GM12878 (cell line): ENCODE data around the gene IQSEC2. TPM values are rescaled to one million over a fixed set of nuclear protein-coding genes. Genes with fewer than 3 reads are reported as not detected.

Experiments used
- BCL11A ChIP-seq: IDR thresholded peaks from 2 replicates; pipeline ENCODE4 v1.6.1; 2011; ENCODE audit warnings: low read depth, low read length
- CTCF ChIP-seq, 3 experiments: IDR thresholded peaks in 2 of 3; conservative IDR thresholded peaks in 1 of 3; 2 replicates each; pipeline ENCODE4 v1.5.1; 2011; ENCODE audit warnings: low read depth in 3 of 3, low read length in 3 of 3, mild to moderate bottlenecking in 3 of 3, control low read depth in 2 of 3, moderate library complexity in 2 of 3, inconsistent platforms in 1 of 3, mixed read lengths in 1 of 3; ENCODE audit not compliant: control insufficient read depth in 2 of 3, insufficient read depth in 1 of 3; ENCODE audit errors: extremely low read depth in 1 of 3
- E2F4 ChIP-seq: IDR thresholded peaks from 2 replicates; pipeline ENCODE4 v1.6.1; 2012; ENCODE audit warnings: low read depth, low read length, improper control_type of control experiment
- E4F1 ChIP-seq: fragments of 450-650 bp; IDR thresholded peaks from 2 replicates; pipeline ENCODE4 v1.6.1; 2018; ENCODE audit warnings: borderline replicate concordance, mild to moderate bottlenecking; ENCODE audit not compliant: partially characterized antibody
- EED ChIP-seq: sonication (generic); IDR thresholded peaks from 2 replicates; pipeline ENCODE4 v1.6.1; 2016; ENCODE audit warnings: antibody characterized with exemption, low read depth
- EZH2 ChIP-seq: IDR thresholded peaks from 2 replicates; pipeline ENCODE4 v1.6.1; 2012; ENCODE audit warnings: low read depth, mild to moderate bottlenecking, control low read depth, inconsistent platforms, low read length, borderline replicate concordance; ENCODE audit not compliant: control insufficient read depth
- IKZF1 ChIP-seq: fragments of 450-650 bp; conservative IDR thresholded peaks from 2 replicates; pipeline ENCODE4 v1.6.1; 2017; ENCODE audit warnings: antibody characterized with exemption, mild to moderate bottlenecking
- IRF4 ChIP-seq: IDR thresholded peaks from 2 replicates; pipeline ENCODE4 v1.6.1; 2011; ENCODE audit warnings: low read depth, low read length
- KDM1A ChIP-seq: fragments of 200-600 bp; sonication (generic); IDR thresholded peaks from 2 replicates; pipeline ENCODE4 v1.6.1; 2016; ENCODE audit warnings: borderline replicate concordance
- NR2C2 ChIP-seq: IDR thresholded peaks from 2 replicates; pipeline ENCODE4 v1.6.1; 2011; ENCODE audit warnings: borderline replicate concordance, low read depth; ENCODE audit not compliant: control insufficient read depth, insufficient read length
- PAX8 ChIP-seq: fragments of 450-650 bp; IDR thresholded peaks from 2 replicates; pipeline ENCODE4 v1.6.1; 2017; ENCODE audit warnings: mild to moderate bottlenecking, moderate library complexity
- POU2F2 ChIP-seq: IDR thresholded peaks from 3 replicates; pipeline ENCODE4 v1.6.1; 2011; ENCODE audit warnings: low read depth, mild to moderate bottlenecking, low read length, borderline replicate concordance
- RAD51 ChIP-seq: fragments of 450-650 bp; IDR thresholded peaks from 2 replicates; pipeline ENCODE4 v1.6.1; 2016; ENCODE audit warnings: moderate library complexity, mild to moderate bottlenecking, inconsistent platforms
- RB1 ChIP-seq: fragments of 450-650 bp; formaldehyde crosslinking; IDR thresholded peaks from 2 replicates; pipeline ENCODE4 v1.6.1; 2017; ENCODE audit warnings: mild to moderate bottlenecking, borderline replicate concordance
- SREBF2 ChIP-seq: IDR thresholded peaks from 2 replicates; pipeline ENCODE4 v1.6.1; 2012; ENCODE audit warnings: mild to moderate bottlenecking, low read length
- TAF1 ChIP-seq: IDR thresholded peaks from 2 replicates; pipeline ENCODE4 v1.6.1; 2011; ENCODE audit warnings: mild to moderate bottlenecking, low read depth, low read length, borderline replicate concordance
- TARDBP ChIP-seq: IDR thresholded peaks from 2 replicates; pipeline ENCODE4 v1.6.1; 2016; ENCODE audit warnings: borderline replicate concordance
- YY1 ChIP-seq: IDR thresholded peaks from 2 replicates; pipeline ENCODE4 v1.6.1; 2011; ENCODE audit warnings: low read depth, mild to moderate bottlenecking, low read length
- ZNF687 ChIP-seq: fragments of 450-650 bp; IDR thresholded peaks from 2 replicates; pipeline ENCODE4 v1.6.1; 2017; ENCODE audit warnings: mild to moderate bottlenecking, moderate library complexity
- ZSCAN29 ChIP-seq: fragments of 450-650 bp; IDR thresholded peaks from 2 replicates; pipeline ENCODE4 v1.6.1; 2017; ENCODE audit warnings: mild to moderate bottlenecking, moderate library complexity
- polyA plus RNA-seq, 11 experiments: library from polyadenylated mRNA; depleted of rRNA in 4 of 11; unstranded in 6 of 11; stranded (reverse) in 5 of 11; fragments of >200 nt; fragmentation: Nextera tagmentation in 4 of 11; fragmentation: Illumina TruSeq in 1 of 11; extraction: Ambion mirVana in 4 of 11; extraction: Trizol in 1 of 11; gene quantifications; 1 replicate in 1 of 11; 2 replicates in 10 of 11; pipeline versions ENCODE4 v1.2.1 to v1.2.3, GENCODE V29; 2011 to 2016; ENCODE audit warnings: inconsistent platforms in 2 of 11, missing spikeins in 2 of 11, low read depth in 1 of 11
- total RNA-seq, 4 experiments: library from RNA; depleted of rRNA in 3 of 4; stranded (reverse); fragments of >200 nt in 3 of 4; fragmentation: Illumina TruSeq in 1 of 4; extraction: Trizol in 1 of 4; gene quantifications; 2 replicates each; pipeline versions ENCODE4 v1.2.1 to v1.2.3, GENCODE V29; 2013 to 2021

IQSEC2 gene
- total and polyA plus RNA-seq, 10 of the 15 experiments (the other 5 are each of a cell fraction or from before 2014, with no cell fraction given) = 0.01 to 0.23 (median 0.04) TPM; not detected in 3

- no peak for TF ChIP-seq EZH2
- TF ChIP-seq IKZF1 = peak; percentile 83
- peak; percentile 75; the same call in 1 of the 2 replicates for TF ChIP-seq TARDBP
- TF ChIP-seq YY1 = peak; percentile 99
- TF ChIP-seq RB1 = peak; percentile 96; the same call in 1 of the 2 replicates
- TF ChIP-seq E4F1 = peak; percentile 55
- TF ChIP-seq EED = peak; percentile 60; the same call in 1 of the 2 replicates
- peak; percentile 27 for TF ChIP-seq ZNF687
- peak; percentile 83; the same call in 2 of the 3 replicates for TF ChIP-seq POU2F2
- TF ChIP-seq TAF1 = peak; percentile 99
- peak; percentile 31; the same call in 1 of the 2 replicates for TF ChIP-seq IRF4
- TF ChIP-seq E2F4 = no peak
- TF ChIP-seq CTCF (IDR thresholded peaks at IDR 0.05 in 2 of 3, conservative IDR thresholded peaks at IDR 0.05 in 1 of 3; ENCODE audit: control insufficient read depth in 2 of 3, extremely low read depth in 1 of 3, insufficient read depth in 1 of 3, low read depth in 3 of 3, low read length in 3 of 3) = no peak
- TF ChIP-seq KDM1A = no peak
- TF ChIP-seq BCL11A = 0 out of 2 replicates have a peak, but pooled peaks have one; percentile 24
- peak; percentile 52; the same call in 1 of the 2 replicates for TF ChIP-seq ZSCAN29
- no peak for TF ChIP-seq SREBF2
- peak; percentile 90 for TF ChIP-seq PAX8
- no peak for TF ChIP-seq NR2C2
- peak; percentile 47 for TF ChIP-seq RAD51
Observed at GRCh38 chrX:53224860-53225797, 56.3 kb downstream of the IQSEC2 start, which contains the start of gene KDM5C (continued).
